Chondrocyte (in vitro differentiated cells): ENCODE data around the gene ARAP3. TPM values are rescaled to one million over a fixed set of nuclear protein-coding genes. Genes with fewer than 3 reads are reported as not detected.

Source experiments
- DNase-seq: peaks from one replicate; pipeline ENCODE4 v3.0.0; 2021; ENCODE audit warnings: mixed read lengths, low spot score
- H3K27ac Mint-ChIP-seq: one replicate; pipeline ENCODE4 v1.8.0; 2021; ENCODE audit warnings: mild to moderate bottlenecking, moderate library complexity, mixed read lengths; ENCODE audit not compliant: unreplicated experiment
- H3K27me3 Mint-ChIP-seq: 2 replicates; pipeline ENCODE4 v1.8.0; 2021; ENCODE audit warnings: low read depth, mixed read lengths
- H3K36me3 Mint-ChIP-seq: 2 replicates; pipeline ENCODE4 v1.8.0; 2021; ENCODE audit warnings: low read depth, mixed read lengths
- H3K4me1 Mint-ChIP-seq: 2 replicates; pipeline ENCODE4 v1.8.0; 2021; ENCODE audit warnings: low read depth, mild to moderate bottlenecking, mixed read lengths
- H3K4me3 Mint-ChIP-seq: one replicate; pipeline ENCODE4 v1.8.0; 2021; ENCODE audit warnings: mild to moderate bottlenecking, moderate library complexity, mixed read lengths; ENCODE audit not compliant: unreplicated experiment
- H3K9me3 Mint-ChIP-seq: 2 replicates; pipeline ENCODE4 v1.8.0; 2021; ENCODE audit warnings: low read depth, mixed read lengths
- CTCF ChIP-seq: fragments of 200-600 bp; sonication (generic); IDR thresholded peaks from 2 replicates; pipeline ENCODE4 v1.5.0; 2021; ENCODE audit warnings: antibody characterized with exemption, mild to moderate bottlenecking, moderate library complexity
- total RNA-seq: library from RNA; stranded (reverse); gene quantifications from 3 replicates; pipeline ENCODE4 v1.2.1, GENCODE V29; 2021

Gene ARAP3
- total RNA-seq, 1 donor from 2014 or later: 5.9 TPM

GRCh38 chr5:141685591-141685990 lies 3.6 kb upstream of the ARAP3 start:
- H3K36me3 Mint-ChIP-seq: no peaks in the 10 kb centered on the region
- H3K27me3 Mint-ChIP-seq: peaks cover 11% of the 10 kb centered on the region
- no peak overlapping the region for H3K4me3 Mint-ChIP-seq
- DNase-seq: no peak
- H3K4me1 Mint-ChIP-seq: peaks cover 15% of the 10 kb centered on the region
- H3K9me3 Mint-ChIP-seq: no peaks in the 10 kb centered on the region
- no peak overlapping the region for H3K27ac Mint-ChIP-seq
- no peak for TF ChIP-seq CTCF

- no peak for TF ChIP-seq CTCF
- Mint-ChIP-seq H3K9me3 (no peaks in the 10 kb centered on the region), H3K4me1 (peaks cover 16% of the 10 kb centered on the region), H3K4me3 (no peak overlapping the region), H3K36me3 (no peaks in the 10 kb centered on the region), H3K27ac (no peak overlapping the region), H3K27me3 (no peaks in the 10 kb centered on the region)
- no peak for DNase-seq
Measured at GRCh38 chr5:141683596-141684141, 1.6 kb upstream of the ARAP3 start.

GRCh38 chr5:141681295-141681694 lies 735 bp downstream of the ARAP3 start:
- Mint-ChIP-seq H3K36me3 (no peaks in the 10 kb centered on the region), H3K27ac (peak overlapping the region; percentile 97), H3K27me3 (no peaks in the 10 kb centered on the region), H3K4me3 (peak overlapping the region; percentile 74), H3K4me1 (peaks cover 16% of the 10 kb centered on the region), H3K9me3 (no peaks in the 10 kb centered on the region)
- no peak for TF ChIP-seq CTCF
- no peak for DNase-seq

GRCh38 chr5:141680751-141681201 lies 1.3 kb downstream of the ARAP3 start:
- TF ChIP-seq CTCF: no peak
- peak overlapping the region; percentile 97 for H3K27ac Mint-ChIP-seq
- H3K4me1 Mint-ChIP-seq: peaks cover 16% of the 10 kb centered on the region
- no peaks in the 10 kb centered on the region for H3K9me3 Mint-ChIP-seq
- no peaks in the 10 kb centered on the region for H3K27me3 Mint-ChIP-seq
- no peak for DNase-seq
- H3K36me3 Mint-ChIP-seq: no peaks in the 10 kb centered on the region
- H3K4me3 Mint-ChIP-seq: peak overlapping the region; percentile 74

GRCh38 chr5:141680178-141680577 lies 1.9 kb downstream of the ARAP3 start:
- no peak for TF ChIP-seq CTCF
- H3K27ac Mint-ChIP-seq: no peak overlapping the region
- H3K36me3 Mint-ChIP-seq: no peaks in the 10 kb centered on the region
- H3K9me3 Mint-ChIP-seq: no peaks in the 10 kb centered on the region
- H3K4me3 Mint-ChIP-seq: no peak overlapping the region
- peaks cover 16% of the 10 kb centered on the region for H3K4me1 Mint-ChIP-seq
- no peaks in the 10 kb centered on the region for H3K27me3 Mint-ChIP-seq
- DNase-seq: no peak
